HG02588 (cell line): Measurements from ENCODE around the gene C10orf143.
A peak's percentile ranks its signal among the peaks of the same experiment; 100 is the strongest.
"Not testable (repeated sequence)": the region's sequence is repeated elsewhere in the genome, so short reads cannot be mapped to it uniquely, and the experiment has no call there.

Experiments used
- ATAC-seq: cut with Tn5 transposase; IDR thresholded peaks from one replicate; pipeline ENCODE4 v1.9.1; 2021; ENCODE audit warnings: mild to moderate bottlenecking, moderate library complexity; ENCODE audit not compliant: unreplicated experiment

The C10orf143 gene

GRCh38 chr10:130112821-130113220 is 2.2 kb upstream of the C10orf143 start:
- ATAC-seq: no peak

- no peak for ATAC-seq
These were observed 1.2 kb upstream of the C10orf143 start for GRCh38 chr10:130111852-130112180.

- peak; percentile 87 for ATAC-seq
These were observed 652 bp upstream of the C10orf143 start for GRCh38 chr10:130111113-130111851.

GRCh38 chr10:130109796-130110245 is 809 bp downstream of the C10orf143 start:
- no peak for ATAC-seq

- no peak for ATAC-seq
These were observed 1.6 kb downstream of the C10orf143 start for GRCh38 chr10:130108934-130109604.

GRCh38 chr10:130108146-130108545 is 2.5 kb downstream of the C10orf143 start:
- not testable (repeated sequence) for ATAC-seq

GRCh38 chr10:130105724-130106123 is 4.9 kb downstream of the C10orf143 start:
- ATAC-seq: no peak

GRCh38 chr10:130099344-130099743 is 11.3 kb downstream of the C10orf143 start:
- no peak for ATAC-seq

GRCh38 chr10:130090565-130090964 is 20.1 kb downstream of the C10orf143 start:
- not testable (repeated sequence) for ATAC-seq

GRCh38 chr10:130080461-130080814 is 30.2 kb downstream of the C10orf143 start:
- no peak for ATAC-seq

- ATAC-seq: no peak
These were observed 30.8 kb downstream of the C10orf143 start for GRCh38 chr10:130079614-130080460.

GRCh38 chr10:130078120-130078519 is 32.5 kb downstream of the C10orf143 start:
- no peak for ATAC-seq

GRCh38 chr10:130076681-130077080 is 33.9 kb downstream of the C10orf143 start:
- no peak for ATAC-seq

- no peak for ATAC-seq
These were observed 36.0 kb downstream of the C10orf143 start for GRCh38 chr10:130074639-130075038.

- no peak for ATAC-seq
These were observed 36.7 kb downstream of the C10orf143 start for GRCh38 chr10:130073912-130074311.

- no peak for ATAC-seq
These were observed 38.4 kb downstream of the C10orf143 start for GRCh38 chr10:130072247-130072646.

GRCh38 chr10:130067893-130068292 is 42.7 kb downstream of the C10orf143 start:
- no peak for ATAC-seq

GRCh38 chr10:130066743-130067142 is 43.9 kb downstream of the C10orf143 start:
- no peak for ATAC-seq

- ATAC-seq: no peak
These were observed 45.4 kb downstream of the C10orf143 start for GRCh38 chr10:130065251-130065650.

- ATAC-seq: no peak
These were observed 45.8 kb downstream of the C10orf143 start for GRCh38 chr10:130064783-130065182.

- no peak for ATAC-seq
These were observed 47.7 kb downstream of the C10orf143 start for GRCh38 chr10:130062976-130063375.

GRCh38 chr10:130062201-130062600 is 48.4 kb downstream of the C10orf143 start:
- ATAC-seq: no peak
